ENCODE data around the gene DDX56. TPM values are rescaled to one million over a fixed set of nuclear protein-coding genes. Genes with fewer than 3 reads are reported as not detected.

The DDX56 gene, protein sequence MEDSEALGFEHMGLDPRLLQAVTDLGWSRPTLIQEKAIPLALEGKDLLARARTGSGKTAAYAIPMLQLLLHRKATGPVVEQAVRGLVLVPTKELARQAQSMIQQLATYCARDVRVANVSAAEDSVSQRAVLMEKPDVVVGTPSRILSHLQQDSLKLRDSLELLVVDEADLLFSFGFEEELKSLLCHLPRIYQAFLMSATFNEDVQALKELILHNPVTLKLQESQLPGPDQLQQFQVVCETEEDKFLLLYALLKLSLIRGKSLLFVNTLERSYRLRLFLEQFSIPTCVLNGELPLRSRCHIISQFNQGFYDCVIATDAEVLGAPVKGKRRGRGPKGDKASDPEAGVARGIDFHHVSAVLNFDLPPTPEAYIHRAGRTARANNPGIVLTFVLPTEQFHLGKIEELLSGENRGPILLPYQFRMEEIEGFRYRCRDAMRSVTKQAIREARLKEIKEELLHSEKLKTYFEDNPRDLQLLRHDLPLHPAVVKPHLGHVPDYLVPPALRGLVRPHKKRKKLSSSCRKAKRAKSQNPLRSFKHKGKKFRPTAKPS
- polyA plus RNA-seq (2012; rRNA removed): 97.1 and 126 TPM in 2 replicates
- polyA plus RNA-seq (2012; cell fraction: cytosol; rRNA removed): 44.8 and 68.5 TPM in 2 replicates
- polyA plus RNA-seq (2012; cell fraction: nucleus; rRNA removed): 227 and 338 TPM in 2 replicates

- H4K20me1 ChIP-seq (ENCODE audit: insufficient read depth): no peaks in the 10 kb centered on the region
- no peaks in the 10 kb centered on the region for H3K9me2 ChIP-seq
- DNase-seq: peak; percentile 99
- H3K79me2 ChIP-seq (ENCODE audit: insufficient read depth): peaks cover 70% of the 10 kb centered on the region
- peak within 1 kb of the TSS; percentile 89 for H3K9ac ChIP-seq
- peaks cover 7 to 17% of the 10 kb centered on the region in 2 experiments for H3K4me1 ChIP-seq (ENCODE audit: control insufficient read depth in 1 of 2, insufficient read depth in 2 of 2, low read depth in 1 of 2, low read length in 1 of 2)
- H3K4me3 ChIP-seq (ENCODE audit: low read depth in 2 of 2, low read length in 1 of 2): peak within 1 kb of the TSS; percentile 87 to 94
- POLR2A ChIA-PET: interaction anchor here (0.6 to 2.6 kb wide), 12 partner anchors 9 to 275 kb away, joined by 3 to 16 read pairs (median 4); partner anchors contain the start of genes H2AZ2, NUDCD3 and TMED4
- no peaks in the 10 kb centered on the region for H3K27me3 ChIP-seq (ENCODE audit: insufficient read depth)
- no peaks in the 10 kb centered on the region for H3K9me3 ChIP-seq
- peaks cover 53 to 58% of the 10 kb centered on the region in 2 experiments for H3K36me3 ChIP-seq (replicated peaks in 1 of 2; ENCODE audit: control insufficient read depth in 1 of 2, insufficient read depth in 2 of 2, low read length in 1 of 2)
- whole genome bisulfite sequencing (ENCODE audit: low lambda C conversion rate): 1% methylated on average over 65 of the region's 74 CpGs
- CTCF ChIA-PET: interaction anchor here (0.7 to 12.5 kb wide), 7 partner anchors 8 to 538 kb away, joined by 3 to 98 read pairs (median 4); partner anchors contain the start of genes PPIA and TBRG4
- H3F3A ChIP-seq (replicated peaks; ENCODE audit: insufficient read depth): peaks cover 16% of the 10 kb centered on the region
- H2AFZ ChIP-seq (ENCODE audit: low read depth): peak within 1 kb of the TSS; percentile 70
- H3K27ac ChIP-seq (ENCODE audit: low read depth in 2 of 2, low read length in 1 of 2): peak within 1 kb of the TSS; percentile 57 to 83
- peak within 1 kb of the TSS; percentile 97 for H3K4me2 ChIP-seq
- TF ChIP-seq YY1 (IDR thresholded peaks at IDR 0.05; ENCODE audit: low read depth): peak; percentile 90
- TF ChIP-seq REST (IDR thresholded peaks at IDR 0.05; ENCODE audit: low read depth, low read length): peak; percentile 38; the same call in 1 of the 2 replicates
- no peak for TF ChIP-seq RXRA (IDR thresholded peaks at IDR 0.05; ENCODE audit: borderline replicate concordance, low read depth)
- no peak for TF ChIP-seq JUND (IDR thresholded peaks at IDR 0.05)
- TF ChIP-seq GABPA (IDR thresholded peaks at IDR 0.05; ENCODE audit: low read depth): peak; percentile 94
- peak; percentile 72; the same call in 1 of the 2 replicates for TF ChIP-seq SIN3A (IDR thresholded peaks at IDR 0.05; ENCODE audit: borderline replicate concordance, low read depth, low read length)
- TF ChIP-seq IRF3 (IDR thresholded peaks at IDR 0.05; ENCODE audit: low read depth, low read length): no peak
- TF ChIP-seq POLR2AphosphoS5 (IDR thresholded peaks at IDR 0.05; ENCODE audit: low read depth, low read length): peak; percentile 98
- peak; percentile 86 for TF ChIP-seq NRF1 (IDR thresholded peaks at IDR 0.05; ENCODE audit: low read depth, low read length)
- no peak for TF ChIP-seq USF2 (IDR thresholded peaks at IDR 0.05; ENCODE audit: borderline replicate concordance, low read depth, low read length)
- TF ChIP-seq, protein P1, sequence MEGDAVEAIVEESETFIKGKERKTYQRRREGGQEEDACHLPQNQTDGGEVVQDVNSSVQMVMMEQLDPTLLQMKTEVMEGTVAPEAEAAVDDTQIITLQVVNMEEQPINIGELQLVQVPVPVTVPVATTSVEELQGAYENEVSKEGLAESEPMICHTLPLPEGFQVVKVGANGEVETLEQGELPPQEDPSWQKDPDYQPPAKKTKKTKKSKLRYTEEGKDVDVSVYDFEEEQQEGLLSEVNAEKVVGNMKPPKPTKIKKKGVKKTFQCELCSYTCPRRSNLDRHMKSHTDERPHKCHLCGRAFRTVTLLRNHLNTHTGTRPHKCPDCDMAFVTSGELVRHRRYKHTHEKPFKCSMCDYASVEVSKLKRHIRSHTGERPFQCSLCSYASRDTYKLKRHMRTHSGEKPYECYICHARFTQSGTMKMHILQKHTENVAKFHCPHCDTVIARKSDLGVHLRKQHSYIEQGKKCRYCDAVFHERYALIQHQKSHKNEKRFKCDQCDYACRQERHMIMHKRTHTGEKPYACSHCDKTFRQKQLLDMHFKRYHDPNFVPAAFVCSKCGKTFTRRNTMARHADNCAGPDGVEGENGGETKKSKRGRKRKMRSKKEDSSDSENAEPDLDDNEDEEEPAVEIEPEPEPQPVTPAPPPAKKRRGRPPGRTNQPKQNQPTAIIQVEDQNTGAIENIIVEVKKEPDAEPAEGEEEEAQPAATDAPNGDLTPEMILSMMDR (IDR thresholded peaks at IDR 0.05): no peak
- TF ChIP-seq ZBTB33 (IDR thresholded peaks at IDR 0.05; ENCODE audit: borderline replicate concordance, low read depth): peak; percentile 92
- TF ChIP-seq CHD2 (IDR thresholded peaks at IDR 0.05; ENCODE audit: low read length, partially characterized antibody): peak; percentile 97
- TF ChIP-seq FOXJ3 (CRISPR knock-in tag; IDR thresholded peaks at IDR 0.05): no peak
- peak; percentile 99 for TF ChIP-seq MAX (IDR thresholded peaks at IDR 0.05; ENCODE audit: low read depth)
- TF ChIP-seq NFIC (IDR thresholded peaks at IDR 0.05; ENCODE audit: borderline replicate concordance): no peak
- TF ChIP-seq MXI1 (IDR thresholded peaks at IDR 0.05; ENCODE audit: low read depth, low read length): peak; percentile 98
- TF ChIP-seq TCF12 (IDR thresholded peaks at IDR 0.05): no peak
- TF ChIP-seq RAD21 (IDR thresholded peaks at IDR 0.05; ENCODE audit: low read length): no peak
Observed at GRCh38 chr7:44573464-44574286, at the start of gene DDX56. Gene DDX56, minus strand, starts transcription at chr7:44573908. Its CDS starts 13 bp downstream, at chr7:44573895.
